Activated T-cell treated with anti-CD3 and anti-CD28 coated beads, Interleukin-2, amount 50 U/mL, for 24 hours (primary cell): Measurements from ENCODE around the gene MBTPS2.
"Not testable (repeated sequence)": the region's sequence is repeated elsewhere in the genome, so short reads cannot be mapped to it uniquely, and the experiment has no call there.

Source experiments
- DNase-seq: peaks from one replicate; pipeline ENCODE4 v3.0.0-alpha.2; 2020
- H3K27ac Mint-ChIP-seq: 2 replicates; pipeline ENCODE4 v1.8.0; 2020; ENCODE audit warnings: mild to moderate bottlenecking, mixed read lengths
- H3K27me3 Mint-ChIP-seq: 2 replicates; pipeline ENCODE4 v1.8.0; 2020; ENCODE audit warnings: mixed read lengths
- H3K36me3 Mint-ChIP-seq: 2 replicates; pipeline ENCODE4 v1.8.0; 2020; ENCODE audit warnings: low read depth, mixed read lengths
- H3K4me1 Mint-ChIP-seq: 2 replicates; pipeline ENCODE4 v1.8.0; 2020; ENCODE audit warnings: low read depth, mixed read lengths
- H3K4me3 Mint-ChIP-seq: 2 replicates; pipeline ENCODE4 v1.8.0; 2020; ENCODE audit warnings: mild to moderate bottlenecking, moderate library complexity, mixed read lengths
- H3K9me3 Mint-ChIP-seq: 2 replicates; pipeline ENCODE4 v1.8.0; 2020; ENCODE audit warnings: mixed read lengths

The MBTPS2 gene

GRCh38 chrX:21837056-21837455, 2.4 kb upstream of the MBTPS2 start:
- Mint-ChIP-seq H3K27me3 (peaks cover 23% of the 10 kb centered on the region), H3K36me3 (no peaks in the 10 kb centered on the region), H3K9me3 (no peaks in the 10 kb centered on the region), H3K4me1 (peaks cover 14% of the 10 kb centered on the region), H3K4me3 (no peak overlapping the region), H3K27ac (no peak overlapping the region)
- DNase-seq, result no peak

- H3K36me3 Mint-ChIP-seq, result peaks cover 3% of the 10 kb centered on the region
- H3K27me3 Mint-ChIP-seq, result peaks cover 20% of the 10 kb centered on the region
- no peak for DNase-seq
- H3K9me3 Mint-ChIP-seq, result no peaks in the 10 kb centered on the region
- peak overlapping the region; percentile 85 for H3K4me3 Mint-ChIP-seq
- peaks cover 17% of the 10 kb centered on the region for H3K4me1 Mint-ChIP-seq
- H3K27ac Mint-ChIP-seq, result peak overlapping the region; percentile 93
Observed at GRCh38 chrX:21838937-21839333, 482 bp upstream of the MBTPS2 start.

GRCh38 chrX:21840193-21840545, 752 bp downstream of the MBTPS2 start:
- peaks cover 17% of the 10 kb centered on the region for H3K4me1 Mint-ChIP-seq
- no peak for DNase-seq
- H3K27me3 Mint-ChIP-seq, result peaks cover 20% of the 10 kb centered on the region
- peak overlapping the region; percentile 85 for H3K4me3 Mint-ChIP-seq
- no peaks in the 10 kb centered on the region for H3K9me3 Mint-ChIP-seq
- H3K36me3 Mint-ChIP-seq, result peaks cover 3% of the 10 kb centered on the region
- H3K27ac Mint-ChIP-seq, result peak overlapping the region; percentile 93

GRCh38 chrX:21843179-21843578, 3.8 kb downstream of the MBTPS2 start:
- no peak for DNase-seq
- no peaks in the 10 kb centered on the region for H3K9me3 Mint-ChIP-seq
- no peak overlapping the region for H3K27ac Mint-ChIP-seq
- no peak overlapping the region for H3K4me3 Mint-ChIP-seq
- H3K36me3 Mint-ChIP-seq, result peaks cover 21% of the 10 kb centered on the region
- H3K27me3 Mint-ChIP-seq, result peaks cover 6% of the 10 kb centered on the region
- peaks cover 17% of the 10 kb centered on the region for H3K4me1 Mint-ChIP-seq

GRCh38 chrX:21845096-21845495, 5.7 kb downstream of the MBTPS2 start:
- Mint-ChIP-seq H3K27me3 (peaks cover 3% of the 10 kb centered on the region), H3K4me3 (no peak overlapping the region), H3K36me3 (peaks cover 22% of the 10 kb centered on the region), H3K27ac (no peak overlapping the region), H3K4me1 (peaks cover 17% of the 10 kb centered on the region), H3K9me3 (no peaks in the 10 kb centered on the region)
- DNase-seq, result no peak

GRCh38 chrX:21847342-21847741, 7.9 kb downstream of the MBTPS2 start:
- peaks cover 2% of the 10 kb centered on the region for H3K27me3 Mint-ChIP-seq
- DNase-seq, result no peak
- no peak overlapping the region for H3K27ac Mint-ChIP-seq
- H3K4me3 Mint-ChIP-seq, result no peak overlapping the region
- H3K36me3 Mint-ChIP-seq, result peaks cover 33% of the 10 kb centered on the region
- no peaks in the 10 kb centered on the region for H3K9me3 Mint-ChIP-seq
- H3K4me1 Mint-ChIP-seq, result peaks cover 3% of the 10 kb centered on the region

- Mint-ChIP-seq H3K4me1 (no peaks in the 10 kb centered on the region), H3K4me3 (no peak overlapping the region), H3K27me3 (peaks cover 6% of the 10 kb centered on the region), H3K36me3 (peaks cover 43% of the 10 kb centered on the region), H3K9me3 (no peaks in the 10 kb centered on the region), H3K27ac (no peak overlapping the region)
- no peak for DNase-seq
Observed at GRCh38 chrX:21853578-21853977, 14.2 kb downstream of the MBTPS2 start.

GRCh38 chrX:21855937-21856415, 16.6 kb downstream of the MBTPS2 start, which contains the start of gene YY2:
Gene YY2 (plus strand): TSS chrX:21855987. CDS start chrX:21856485, 498 bp downstream.
- H3K27ac Mint-ChIP-seq, result no peak within 1 kb of the TSS
- DNase-seq, result no peak
- no peak within 1 kb of the TSS for H3K4me3 Mint-ChIP-seq

GRCh38 chrX:21856504-21856903, 17.1 kb downstream of the MBTPS2 start:
- Mint-ChIP-seq H3K36me3 (peaks cover 37% of the 10 kb centered on the region), H3K27ac (no peak overlapping the region), H3K9me3 (no peaks in the 10 kb centered on the region), H3K4me1 (no peaks in the 10 kb centered on the region), H3K27me3 (peaks cover 7% of the 10 kb centered on the region), H3K4me3 (no peak overlapping the region)
- no peak for DNase-seq

More at GRCh38 chrX:21855937-21856415, 16.6 kb downstream of the MBTPS2 start, which contains the start of gene YY2:
- Mint-ChIP-seq H3K36me3 (peaks cover 39% of the 10 kb centered on the region), H3K4me1 (no peaks in the 10 kb centered on the region), H3K27me3 (peaks cover 9% of the 10 kb centered on the region), H3K9me3 (no peaks in the 10 kb centered on the region)

GRCh38 chrX:21863241-21863640, 23.8 kb downstream of the MBTPS2 start:
- Mint-ChIP-seq H3K27ac (no peak overlapping the region), H3K27me3 (peaks cover 6% of the 10 kb centered on the region), H3K36me3 (no peaks in the 10 kb centered on the region), H3K9me3 (no peaks in the 10 kb centered on the region), H3K4me3 (no peak overlapping the region), H3K4me1 (peaks cover 4% of the 10 kb centered on the region)
- no peak for DNase-seq

GRCh38 chrX:21865436-21865835, 26.0 kb downstream of the MBTPS2 start:
- DNase-seq, result no peak
- H3K36me3 Mint-ChIP-seq, result peaks cover 3% of the 10 kb centered on the region
- H3K27me3 Mint-ChIP-seq, result no peaks in the 10 kb centered on the region
- peaks cover 4% of the 10 kb centered on the region for H3K4me1 Mint-ChIP-seq
- no peak overlapping the region for H3K27ac Mint-ChIP-seq
- H3K9me3 Mint-ChIP-seq, result no peaks in the 10 kb centered on the region
- H3K4me3 Mint-ChIP-seq, result no peak overlapping the region

GRCh38 chrX:21870494-21870893, 31.1 kb downstream of the MBTPS2 start:
- Mint-ChIP-seq H3K36me3 (peaks cover 4% of the 10 kb centered on the region), H3K9me3 (no peaks in the 10 kb centered on the region), H3K27ac (no peak overlapping the region), H3K4me1 (no peaks in the 10 kb centered on the region), H3K27me3 (no peaks in the 10 kb centered on the region), H3K4me3 (no peak overlapping the region)
- DNase-seq, result no peak

GRCh38 chrX:21873063-21873775, 33.8 kb downstream of the MBTPS2 start:
- no peak for DNase-seq
- Mint-ChIP-seq H3K4me3 (no peak overlapping the region), H3K9me3 (no peaks in the 10 kb centered on the region), H3K27me3 (no peaks in the 10 kb centered on the region), H3K4me1 (no peaks in the 10 kb centered on the region), H3K36me3 (peaks cover 4% of the 10 kb centered on the region), H3K27ac (no peak overlapping the region)

- H3K4me1 Mint-ChIP-seq, H3K27me3 Mint-ChIP-seq, H3K4me3 Mint-ChIP-seq, H3K27ac Mint-ChIP-seq, H3K9me3 Mint-ChIP-seq, DNase-seq, H3K36me3 Mint-ChIP-seq: not testable (repeated sequence)
Observed at GRCh38 chrX:21874182-21874581, 34.8 kb downstream of the MBTPS2 start.

GRCh38 chrX:21875013-21875412, 35.6 kb downstream of the MBTPS2 start:
- DNase-seq, result no peak
- no peaks in the 10 kb centered on the region for H3K27me3 Mint-ChIP-seq

More at GRCh38 chrX:21875013-21875412, 35.6 kb downstream of the MBTPS2 start:
- Mint-ChIP-seq H3K9me3 (no peaks in the 10 kb centered on the region), H3K4me1 (no peaks in the 10 kb centered on the region), H3K36me3 (peaks cover 5% of the 10 kb centered on the region), H3K27ac (no peak overlapping the region), H3K4me3 (no peak overlapping the region)
